RKO (cell line): ENCODE measurements around the gene ELP5.

Source experiments
- DNase-seq: peaks from one replicate; pipeline ENCODE4 v3.0.0-alpha.2; 2016; ENCODE audit warnings: low spot score

Gene ELP5

GRCh38 chr17:7285679-7286078 is 33.7 kb downstream of the ELP5 start:
- DNase-seq: no peak

GRCh38 chr17:7289256-7290032 is 37.4 kb downstream of the ELP5 start:
- no peak for DNase-seq

DNA sequence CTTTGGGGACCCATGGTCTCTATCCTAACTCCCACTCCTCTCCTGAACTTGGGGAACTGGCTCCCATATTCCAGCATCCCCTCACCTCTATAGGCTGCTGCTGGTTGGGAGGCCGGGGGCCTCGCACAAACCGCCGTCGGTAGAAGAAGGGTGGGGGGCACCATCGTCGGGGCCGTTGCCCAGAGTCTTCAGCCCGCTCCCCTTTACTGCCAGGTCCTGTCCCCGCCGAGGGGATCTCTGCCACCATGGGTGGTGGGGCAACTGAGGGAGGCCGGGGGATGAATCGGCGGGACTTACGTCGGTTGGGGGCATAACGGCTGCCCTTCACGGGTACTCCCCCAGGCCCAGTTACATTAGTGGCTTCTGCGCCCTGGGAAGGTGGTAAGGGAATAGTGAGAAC is 38.2 kb downstream of the ELP5 start:
- no peak for DNase-seq

DNA sequence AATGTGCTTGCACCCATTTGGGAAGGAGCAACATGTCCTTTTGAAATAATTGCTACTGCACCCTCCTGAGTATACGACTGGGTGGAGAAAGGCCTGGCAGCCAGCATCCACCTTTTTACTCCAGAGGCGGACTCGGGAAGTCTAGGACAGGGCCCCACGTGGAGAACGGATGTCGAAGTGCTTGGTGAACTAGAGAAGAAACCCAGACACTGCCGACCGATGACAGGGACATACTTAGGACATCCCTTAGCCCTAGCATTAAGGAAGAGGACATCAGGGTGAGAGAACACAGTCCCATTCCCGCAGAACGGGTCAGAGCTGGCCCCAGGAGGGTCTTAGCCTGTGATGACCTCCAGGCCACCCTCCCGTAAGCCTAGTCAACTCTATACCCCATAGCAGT is 38.7 kb downstream of the ELP5 start:
- DNase-seq: no peak

GRCh38 chr17:7292194-7292593 is 40.2 kb downstream of the ELP5 start:
- no peak for DNase-seq

DNA sequence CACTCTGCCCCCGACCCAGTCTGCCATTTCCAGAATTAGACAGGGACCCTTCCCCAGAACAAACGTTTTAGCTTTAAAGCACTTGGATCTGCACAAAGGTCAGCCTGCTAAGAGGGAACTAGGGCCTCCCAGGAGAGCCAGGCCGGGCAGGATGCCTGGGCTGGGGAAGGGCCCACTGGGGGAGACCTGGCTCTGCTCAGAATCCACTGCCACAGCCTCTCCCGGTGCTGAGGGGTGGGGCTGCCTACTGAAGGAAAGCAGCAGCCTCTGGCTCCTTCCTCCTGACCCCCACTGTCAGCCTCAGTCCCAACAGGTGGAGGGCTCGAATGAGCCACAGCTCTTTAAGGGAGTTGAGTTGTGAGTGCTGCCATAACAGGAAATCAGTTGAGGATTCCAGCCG is 40.7 kb downstream of the ELP5 start:
- no peak for DNase-seq

GRCh38 chr17:7293159-7293558 is 41.1 kb downstream of the ELP5 start:
- no peak for DNase-seq

- no peak for DNase-seq
These were observed 42.0 kb downstream of the ELP5 start for GRCh38 chr17:7293816-7294613.

DNA sequence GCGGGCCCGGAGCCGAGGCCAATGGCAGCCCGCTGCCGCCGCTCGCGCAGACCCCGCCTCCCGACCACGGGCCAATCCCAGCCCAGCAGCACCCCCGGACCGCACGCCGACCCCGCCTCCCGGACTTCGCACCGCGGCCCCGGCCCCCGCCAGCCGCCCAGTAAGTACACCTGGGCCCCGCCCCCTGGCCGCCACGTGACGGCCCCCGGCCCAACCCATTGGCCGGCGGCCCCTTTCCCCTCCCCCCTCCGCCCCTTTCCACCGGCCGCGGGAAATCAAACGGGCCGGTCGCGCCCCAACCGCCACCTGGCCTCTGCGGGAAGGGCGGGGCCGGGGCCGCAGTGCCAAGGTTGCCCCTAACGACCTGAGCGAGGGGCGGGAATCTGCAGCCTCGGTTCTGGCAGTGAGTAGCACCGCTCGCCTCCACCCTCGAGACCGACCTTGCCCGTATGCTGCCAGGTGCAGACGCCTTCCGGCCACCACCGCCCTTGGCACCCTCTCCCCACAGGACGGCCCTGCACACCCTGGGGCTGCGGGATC is 42.7 kb downstream of the ELP5 start, which contains the start of gene YBX2:
TSS of gene YBX2 (minus strand) at position 26 of the 540 bp plus-strand sequence. CDS start 139 bp downstream, outside the sequence.
- DNase-seq: no peak

- no peak for DNase-seq
These were observed 43.5 kb downstream of the ELP5 start for GRCh38 chr17:7295230-7296180.

GRCh38 chr17:7296189-7296861 is 44.3 kb downstream of the ELP5 start:
- peak; percentile 88 for DNase-seq

DNA sequence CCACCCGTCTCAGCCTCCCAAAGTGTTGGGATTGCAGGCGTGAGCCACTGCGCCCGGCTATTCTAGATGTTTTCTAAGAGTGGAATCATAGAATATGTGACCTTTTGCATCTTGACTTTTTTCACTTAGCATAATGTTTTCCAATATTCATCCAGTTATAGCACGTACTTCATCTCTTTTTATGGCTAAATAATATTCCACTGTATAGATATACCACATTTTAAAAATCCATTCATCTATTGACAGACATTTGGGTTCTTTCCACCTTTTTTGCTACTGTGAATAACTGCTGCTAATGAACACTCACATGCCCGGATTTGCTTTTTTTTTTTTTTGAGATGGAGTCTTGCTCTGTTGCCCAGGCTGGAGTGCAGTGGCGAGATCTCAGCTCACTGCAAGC is 52.2 kb downstream of the ELP5 start:
- DNase-seq: no peak

GRCh38 chr17:7306911-7307685 is 55.1 kb downstream of the ELP5 start, which contains the start of gene EIF5A:
Gene EIF5A (plus strand): TSS chr17:7307628. CDS start chr17:7309636, 2,008 bp downstream.
- DNase-seq: peak; percentile 100

GRCh38 chr17:7307686-7308624 is 55.9 kb downstream of the ELP5 start:
- DNase-seq: peak; percentile 37

DNA sequence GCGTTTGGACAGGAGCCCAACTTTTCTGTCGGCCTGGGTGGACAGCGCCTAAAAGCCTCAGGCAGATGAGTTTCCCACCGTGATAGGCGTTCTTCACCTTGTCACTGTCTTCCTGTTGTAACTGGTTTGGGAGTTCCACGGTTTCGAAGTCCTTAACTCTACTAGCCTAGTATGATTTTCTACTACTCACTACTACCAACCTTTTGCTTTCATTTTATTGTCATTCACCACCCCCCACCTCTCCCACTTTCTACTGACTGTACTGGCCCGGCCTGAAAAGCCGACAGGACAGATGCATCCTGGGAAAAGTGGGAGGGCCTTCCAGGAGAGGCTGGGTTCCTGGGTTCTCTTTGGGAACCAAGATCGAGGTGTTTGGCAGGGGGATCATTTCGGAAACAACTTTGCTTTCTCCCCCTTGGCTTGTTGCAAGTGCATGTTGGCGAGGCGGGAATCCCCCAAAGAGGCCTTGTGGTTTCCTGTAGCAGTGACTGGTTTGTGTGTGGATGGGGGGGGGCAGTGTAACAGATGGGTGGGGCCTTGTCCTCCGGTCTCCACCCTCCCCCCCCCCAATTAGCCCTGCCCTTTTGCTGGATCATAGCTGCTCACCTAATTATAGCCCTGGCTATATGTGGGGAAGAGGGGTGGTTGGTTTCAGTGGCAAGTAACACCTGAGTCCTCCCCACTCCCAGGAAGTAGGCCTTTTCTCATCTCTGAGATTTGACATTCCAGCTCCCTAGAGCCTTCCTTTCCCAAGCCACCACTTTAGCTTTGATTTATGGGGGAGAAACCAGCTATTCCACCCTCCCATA is 56.8 kb downstream of the ELP5 start:
- peak; percentile 82 for DNase-seq
